Activated T-helper 17 cell treated with anti-CD3 and anti-CD28 coated beads, Interleukin-2, amount 50 U/mL, for 72 hours (primary cell): ENCODE data around the gene ABI3BP. TPM values are rescaled to one million over a fixed set of nuclear protein-coding genes. Genes with fewer than 3 reads are reported as not detected.

Experiments used
- ATAC-seq: fragments of 150-1000 bp; cut with Tn5 transposase; replicated peaks from 2 replicates; pipeline ENCODE4 v1.10.0; 2021; ENCODE audit warnings: mild to moderate bottlenecking, moderate library complexity
- H3K27ac Mint-ChIP-seq: one replicate; pipeline ENCODE4 v1.8.0; 2022; ENCODE audit warnings: mixed read lengths
- H3K27me3 Mint-ChIP-seq: one replicate; pipeline ENCODE4 v1.8.0; 2022; ENCODE audit warnings: mixed read lengths
- H3K36me3 Mint-ChIP-seq: one replicate; pipeline ENCODE4 v1.8.0; 2022; ENCODE audit warnings: low read depth, mild to moderate bottlenecking, mixed read lengths
- H3K4me1 Mint-ChIP-seq: one replicate; pipeline ENCODE4 v1.8.0; 2022; ENCODE audit warnings: mixed read lengths
- H3K4me3 Mint-ChIP-seq: one replicate; pipeline ENCODE4 v1.8.0; 2022; ENCODE audit warnings: mild to moderate bottlenecking, mixed read lengths
- H3K9me3 Mint-ChIP-seq: one replicate; pipeline ENCODE4 v1.8.0; 2022; ENCODE audit warnings: mixed read lengths
- total RNA-seq, 2 donors: library from RNA; stranded (reverse); gene quantifications; one replicate each; pipeline ENCODE4 v1.2.3, GENCODE V29; 2022

The ABI3BP gene
- total RNA-seq, 2 donors from 2014 or later = 0.32 TPM; not detected in 1

DNA sequence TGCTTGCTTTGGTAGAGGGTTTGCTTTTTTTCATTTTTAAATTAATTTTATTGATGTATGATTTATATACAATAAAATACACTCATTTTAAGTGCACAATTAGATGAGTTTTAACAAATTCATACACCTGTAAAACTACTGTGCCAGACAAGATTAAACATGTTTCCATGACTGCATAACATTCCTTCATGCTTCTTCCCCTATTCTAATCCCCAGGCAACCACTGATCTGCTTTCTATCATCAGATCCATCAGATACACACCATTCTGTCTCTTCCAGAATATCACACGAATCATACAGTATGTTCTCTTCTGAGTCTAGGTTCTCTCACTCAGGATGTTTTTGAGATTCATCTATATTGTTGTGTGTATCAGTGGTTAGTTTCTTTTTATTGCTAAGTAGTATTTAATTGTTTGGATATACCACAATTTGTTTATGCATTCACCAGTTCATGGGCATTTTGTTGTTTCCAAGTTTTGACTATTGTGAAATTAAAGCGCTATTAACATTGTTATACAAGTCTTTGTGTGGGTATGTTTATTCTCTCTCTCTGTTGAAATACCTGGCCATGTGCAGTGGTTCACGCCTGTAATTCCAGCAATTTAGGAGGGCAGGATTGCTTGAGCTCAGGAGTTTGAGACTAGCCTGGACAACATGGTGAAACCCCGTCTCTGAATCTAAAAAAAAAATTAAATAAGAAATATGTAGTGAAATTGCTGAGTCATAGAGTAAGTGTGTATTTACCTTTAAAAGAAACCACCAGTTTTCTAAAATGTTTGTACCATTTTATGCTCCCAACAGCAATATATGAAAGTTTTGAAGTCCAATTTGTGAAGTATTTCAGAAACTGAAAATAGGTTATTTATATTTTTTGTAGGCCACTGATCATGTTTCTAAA, 290.9 kb downstream of the ABI3BP start:
- Mint-ChIP-seq H3K36me3 (no peaks in the 10 kb centered on the region), H3K9me3 (no peaks in the 10 kb centered on the region), H3K27me3 (peaks cover 22% of the 10 kb centered on the region), H3K27ac (no peak overlapping the region), H3K4me3 (no peak overlapping the region), H3K4me1 (no peaks in the 10 kb centered on the region)
- ATAC-seq = no peak

DNA sequence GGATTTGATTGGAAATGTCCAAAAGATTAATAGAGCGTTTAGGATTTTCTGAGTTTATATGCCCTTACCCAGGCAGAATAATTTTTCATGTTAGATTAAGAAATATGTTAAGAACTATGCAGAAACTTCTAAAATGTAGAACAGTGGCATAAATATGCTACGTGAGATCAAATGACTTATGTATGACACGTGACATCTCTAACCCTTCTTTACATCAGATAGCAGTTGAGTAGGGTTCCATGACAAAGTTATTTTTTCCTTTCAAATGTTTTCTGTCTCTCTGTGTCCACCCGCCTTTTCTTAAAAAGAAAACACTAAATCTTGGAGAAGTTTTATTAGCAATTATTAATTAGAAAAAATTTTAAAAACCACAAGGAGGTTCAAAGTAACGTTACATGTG, 292.5 kb downstream of the ABI3BP start:
- H3K4me3 Mint-ChIP-seq = no peak overlapping the region
- H3K27ac Mint-ChIP-seq = no peak overlapping the region
- H3K4me1 Mint-ChIP-seq = no peaks in the 10 kb centered on the region
- no peaks in the 10 kb centered on the region for H3K9me3 Mint-ChIP-seq
- ATAC-seq = no peak
- peaks cover 32% of the 10 kb centered on the region for H3K27me3 Mint-ChIP-seq
- no peaks in the 10 kb centered on the region for H3K36me3 Mint-ChIP-seq
